ENCODE results near the gene MRPS18C. TPM values are rescaled to one million over a fixed set of nuclear protein-coding genes. Genes with fewer than 3 reads are reported as not detected.

Gene MRPS18C
- total RNA-seq, 2 donors from 2014 or later: 7.6 to 17.3 TPM

DNA sequence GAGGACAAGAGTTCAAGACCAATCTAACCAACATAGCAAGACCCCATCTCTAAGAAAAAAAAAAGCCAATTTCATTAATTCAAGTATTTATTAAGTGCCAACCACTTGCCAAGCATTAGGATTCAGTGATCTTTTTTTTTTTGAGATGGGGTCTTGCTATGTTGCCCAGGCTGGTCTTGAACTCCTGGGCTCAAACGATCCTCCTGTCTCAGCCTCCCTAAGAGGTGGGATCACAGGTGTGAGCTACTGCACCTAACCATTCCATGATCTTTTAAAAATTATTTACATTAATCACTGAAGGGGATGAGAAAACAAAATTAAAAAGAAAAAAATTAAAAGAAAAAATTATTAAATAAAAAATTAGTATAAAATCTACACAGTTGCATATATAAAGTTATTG lies 24.7 kb upstream of the MRPS18C start:
- TF ChIP-seq, protein P1, sequence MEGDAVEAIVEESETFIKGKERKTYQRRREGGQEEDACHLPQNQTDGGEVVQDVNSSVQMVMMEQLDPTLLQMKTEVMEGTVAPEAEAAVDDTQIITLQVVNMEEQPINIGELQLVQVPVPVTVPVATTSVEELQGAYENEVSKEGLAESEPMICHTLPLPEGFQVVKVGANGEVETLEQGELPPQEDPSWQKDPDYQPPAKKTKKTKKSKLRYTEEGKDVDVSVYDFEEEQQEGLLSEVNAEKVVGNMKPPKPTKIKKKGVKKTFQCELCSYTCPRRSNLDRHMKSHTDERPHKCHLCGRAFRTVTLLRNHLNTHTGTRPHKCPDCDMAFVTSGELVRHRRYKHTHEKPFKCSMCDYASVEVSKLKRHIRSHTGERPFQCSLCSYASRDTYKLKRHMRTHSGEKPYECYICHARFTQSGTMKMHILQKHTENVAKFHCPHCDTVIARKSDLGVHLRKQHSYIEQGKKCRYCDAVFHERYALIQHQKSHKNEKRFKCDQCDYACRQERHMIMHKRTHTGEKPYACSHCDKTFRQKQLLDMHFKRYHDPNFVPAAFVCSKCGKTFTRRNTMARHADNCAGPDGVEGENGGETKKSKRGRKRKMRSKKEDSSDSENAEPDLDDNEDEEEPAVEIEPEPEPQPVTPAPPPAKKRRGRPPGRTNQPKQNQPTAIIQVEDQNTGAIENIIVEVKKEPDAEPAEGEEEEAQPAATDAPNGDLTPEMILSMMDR (IDR thresholded peaks at IDR 0.05): no peak
- no peak for ATAC-seq (ENCODE audit: insufficient number of reproducible peaks, low FRiP score, low read depth)
- Histone ChIP-seq H3K36me3 (no peaks in the 10 kb centered on the region), H3K27ac (no peak overlapping the region), H3K4me1 (ENCODE audit: control insufficient read depth in 1 of 2, low read depth in 2 of 2) (no peaks in the 10 kb centered on the region), H3K4me3 (no peak overlapping the region), H3K27me3 (replicated peaks; ENCODE audit: insufficient read depth) (no peaks in the 10 kb centered on the region), H3K9me3 (no peaks in the 10 kb centered on the region)
- DNase-seq (ENCODE audit: low spot score): no peak

DNA sequence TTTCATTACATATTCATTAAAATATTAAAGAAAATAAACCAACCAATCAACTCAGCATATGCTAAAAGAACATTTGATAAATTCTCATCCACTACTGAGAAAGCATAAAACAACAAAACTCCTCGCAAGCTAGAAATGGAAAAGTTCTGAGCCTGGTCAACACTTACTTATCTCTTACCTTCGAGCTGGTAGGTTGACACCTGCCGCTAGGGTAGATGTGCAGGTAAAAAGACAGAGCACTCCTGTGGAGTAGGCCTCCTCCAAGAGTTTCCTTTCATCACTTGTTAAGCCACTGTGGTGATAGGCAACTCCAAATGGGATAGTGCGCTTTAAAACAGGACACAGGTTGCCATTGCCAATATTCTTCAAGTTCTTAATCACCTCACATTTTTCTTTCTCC lies 19.2 kb upstream of the MRPS18C start:
- Histone ChIP-seq H3K27ac (no peak overlapping the region), H3K36me3 (peaks cover 12% of the 10 kb centered on the region), H3K27me3 (replicated peaks; ENCODE audit: insufficient read depth) (no peaks in the 10 kb centered on the region), H3K9me3 (no peaks in the 10 kb centered on the region), H3K4me1 (ENCODE audit: control insufficient read depth in 1 of 2, low read depth in 2 of 2) (no peaks in the 10 kb centered on the region), H3K4me3 (no peak overlapping the region)
- TF ChIP-seq, protein P1 (IDR thresholded peaks at IDR 0.05): no peak
- ATAC-seq (ENCODE audit: insufficient number of reproducible peaks, low FRiP score, low read depth): no peak
- DNase-seq (ENCODE audit: low spot score): no peak

DNA sequence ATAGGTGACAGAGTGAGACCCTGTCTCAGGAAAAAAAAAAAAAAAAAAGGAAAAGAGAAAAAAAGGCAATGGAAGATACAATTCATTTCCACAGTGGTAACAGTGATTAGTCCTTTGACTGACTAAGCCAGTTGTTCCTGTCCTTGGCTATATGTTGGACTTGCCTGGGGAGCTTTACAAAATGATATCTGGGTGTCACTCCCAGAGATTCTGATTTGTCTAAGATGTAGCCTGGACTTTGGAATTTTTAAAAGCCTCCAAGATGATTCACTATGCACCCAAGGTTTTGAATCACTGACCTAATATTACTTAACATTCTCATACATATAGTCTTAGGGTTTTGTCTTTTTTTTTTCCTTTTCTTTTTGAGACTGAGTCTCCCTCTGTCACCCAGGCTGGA lies 17.1 kb upstream of the MRPS18C start:
- ATAC-seq (ENCODE audit: insufficient number of reproducible peaks, low FRiP score, low read depth) (no peak), DNase-seq (ENCODE audit: low spot score) (no peak)
- H3K27me3 ChIP-seq (replicated peaks; ENCODE audit: insufficient read depth): no peaks in the 10 kb centered on the region
- no peaks in the 10 kb centered on the region for H3K9me3 ChIP-seq
- H3K36me3 ChIP-seq: peaks cover 18% of the 10 kb centered on the region
- no peak overlapping the region for H3K27ac ChIP-seq
- TF ChIP-seq, protein P1 (IDR thresholded peaks at IDR 0.05): no peak
- no peak overlapping the region for H3K4me3 ChIP-seq
- no peaks in the 10 kb centered on the region for H3K4me1 ChIP-seq (ENCODE audit: control insufficient read depth in 1 of 2, low read depth in 2 of 2)

DNA sequence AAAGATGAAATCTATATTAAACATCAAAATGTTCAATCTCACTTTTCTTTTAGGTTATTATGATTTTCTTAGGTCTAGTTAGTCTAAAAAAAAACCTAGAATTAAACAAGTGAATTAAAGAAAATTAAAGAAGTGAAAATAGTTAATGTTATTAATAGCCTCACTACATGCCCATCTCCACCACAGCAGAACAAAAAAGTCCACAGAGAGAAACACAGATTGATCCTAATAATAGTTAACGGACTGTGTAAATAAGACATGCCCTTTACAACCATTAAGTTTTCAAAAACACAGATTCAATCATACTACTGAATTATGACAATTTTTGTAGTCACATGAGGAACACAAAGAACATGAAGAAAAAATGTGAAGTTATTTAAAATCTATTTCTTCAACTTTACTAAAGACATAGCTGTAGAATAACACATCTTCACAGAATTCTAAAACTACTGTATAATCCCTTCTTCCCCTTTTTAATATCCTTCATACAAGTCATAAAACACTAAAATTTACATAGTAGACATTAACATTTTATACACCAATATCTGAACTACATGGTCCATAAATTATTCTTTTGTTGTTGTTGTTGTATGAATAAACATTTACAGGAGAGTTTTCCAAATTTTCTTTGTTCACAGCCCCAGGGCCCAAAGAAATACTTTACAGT lies 15.6 kb upstream of the MRPS18C start:
- Histone ChIP-seq H3K9me3 (no peaks in the 10 kb centered on the region), H3K4me3 (no peak overlapping the region), H3K27me3 (replicated peaks; ENCODE audit: insufficient read depth) (no peaks in the 10 kb centered on the region), H3K36me3 (peaks cover 28% of the 10 kb centered on the region), H3K27ac (no peak overlapping the region), H3K4me1 (ENCODE audit: control insufficient read depth in 1 of 2, low read depth in 2 of 2) (no peaks in the 10 kb centered on the region)
- DNase-seq (ENCODE audit: low spot score) (no peak), ATAC-seq (ENCODE audit: insufficient number of reproducible peaks, low FRiP score, low read depth) (no peak)
- TF ChIP-seq, protein P1 (IDR thresholded peaks at IDR 0.05): no peak

DNA sequence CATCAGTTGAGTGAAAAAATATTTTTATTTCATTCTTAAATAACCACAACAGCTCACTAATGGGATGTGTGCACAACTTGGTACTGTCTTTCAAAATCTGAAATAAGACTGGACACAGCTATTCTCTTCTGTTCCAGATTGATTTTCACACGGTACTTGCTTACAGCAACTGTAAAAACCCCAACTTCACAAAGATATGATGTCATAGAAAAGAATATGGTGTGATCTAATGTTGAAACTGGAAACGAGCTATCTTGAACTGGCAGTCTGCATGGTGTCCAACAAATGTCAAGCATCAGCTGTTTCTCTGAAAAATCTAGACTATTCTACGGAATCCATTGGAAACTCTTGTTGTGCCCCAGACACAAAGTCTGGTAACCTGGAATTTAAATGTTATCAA lies 15.0 kb upstream of the MRPS18C start:
- Histone ChIP-seq H3K36me3 (peaks cover 28% of the 10 kb centered on the region), H3K4me3 (no peak overlapping the region), H3K9me3 (no peaks in the 10 kb centered on the region), H3K27me3 (replicated peaks; ENCODE audit: insufficient read depth) (no peaks in the 10 kb centered on the region), H3K27ac (no peak overlapping the region), H3K4me1 (ENCODE audit: control insufficient read depth in 1 of 2, low read depth in 2 of 2) (no peaks in the 10 kb centered on the region)
- ATAC-seq (ENCODE audit: insufficient number of reproducible peaks, low FRiP score, low read depth) (no peak), DNase-seq (ENCODE audit: low spot score) (no peak)
- TF ChIP-seq, protein P1 (IDR thresholded peaks at IDR 0.05): no peak
